GM20000 (cell line): ENCODE measurements around the gene BMS1.
"Not testable (repeated sequence)": the region's sequence is repeated elsewhere in the genome, so short reads cannot be mapped to it uniquely, and the experiment has no call there.

Experiments used
- DNase-seq: peaks from one replicate; pipeline ENCODE4 v3.0.0; 2012; ENCODE audit warnings: low spot score
- CTCF ChIP-seq: IDR thresholded peaks from 2 replicates; pipeline ENCODE4 v1.5.1; 2012; ENCODE audit warnings: mild to moderate bottlenecking, control low read depth; ENCODE audit errors: extremely low read depth, missing control alignments

Gene BMS1

DNA sequence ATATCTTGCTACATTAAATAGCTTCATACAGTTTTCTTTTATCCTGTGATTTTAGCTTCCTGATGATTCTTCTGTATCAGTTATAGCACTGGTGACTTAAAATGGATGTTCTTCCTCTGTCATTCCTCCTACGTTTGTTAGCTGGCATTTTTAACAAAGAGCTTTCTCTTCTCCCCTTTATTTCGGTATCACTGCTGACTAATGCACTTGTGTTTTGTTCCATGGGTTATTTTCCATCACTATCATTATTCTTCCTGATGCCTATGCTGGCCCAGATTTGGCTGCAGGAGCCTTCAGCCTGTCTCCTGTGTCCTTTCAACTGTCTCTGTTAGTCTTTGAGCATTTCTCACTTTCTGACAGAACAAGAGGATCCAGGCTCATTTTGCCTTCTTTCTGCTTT lies 13.1 kb downstream of the BMS1 start:
- DNase-seq = no peak
- TF ChIP-seq CTCF = no peak

GRCh38 chr10:42801135-42801534 lies 18.5 kb downstream of the BMS1 start:
- no peak for TF ChIP-seq CTCF
- no peak for DNase-seq

DNA sequence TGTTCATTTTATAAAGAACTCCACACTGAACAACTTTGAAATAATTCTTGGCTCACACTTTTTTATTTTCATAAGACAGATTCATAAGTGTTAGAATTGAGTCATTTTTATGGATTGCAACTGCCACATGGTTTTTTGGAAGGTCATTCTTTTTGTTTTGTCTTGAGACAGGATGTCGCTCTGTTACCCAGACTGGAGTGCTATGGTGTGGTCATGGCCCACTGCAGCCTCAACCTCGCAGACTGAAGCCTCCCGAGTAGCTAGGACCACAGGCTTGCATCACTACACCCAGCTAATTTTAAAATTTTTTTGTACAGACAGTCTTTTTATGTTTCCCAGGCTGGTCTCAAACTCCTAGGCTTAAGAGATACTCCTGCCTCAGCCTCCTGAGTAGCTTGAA lies 20.3 kb downstream of the BMS1 start:
- TF ChIP-seq CTCF = no peak
- no peak for DNase-seq

DNA sequence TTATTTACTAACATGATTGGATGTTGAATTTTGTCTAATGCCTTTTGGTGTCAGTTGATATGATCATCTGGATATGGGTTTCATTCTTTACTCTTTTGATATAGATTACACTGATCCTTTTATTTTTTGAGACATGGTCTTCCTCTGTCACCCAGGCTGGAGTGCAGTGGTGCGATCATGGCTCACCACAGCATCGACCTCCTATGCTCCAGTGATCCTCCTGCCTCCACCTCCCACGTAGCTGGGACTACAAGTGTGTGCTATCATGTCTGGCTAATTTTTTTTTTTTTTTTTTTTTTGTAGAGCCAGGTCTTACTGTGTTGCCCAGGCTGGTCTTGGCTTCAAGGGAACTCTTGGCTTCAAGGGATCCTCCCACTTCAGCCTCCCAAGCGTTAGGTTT lies 27.1 kb downstream of the BMS1 start:
- no peak for DNase-seq
- no peak for TF ChIP-seq CTCF

DNA sequence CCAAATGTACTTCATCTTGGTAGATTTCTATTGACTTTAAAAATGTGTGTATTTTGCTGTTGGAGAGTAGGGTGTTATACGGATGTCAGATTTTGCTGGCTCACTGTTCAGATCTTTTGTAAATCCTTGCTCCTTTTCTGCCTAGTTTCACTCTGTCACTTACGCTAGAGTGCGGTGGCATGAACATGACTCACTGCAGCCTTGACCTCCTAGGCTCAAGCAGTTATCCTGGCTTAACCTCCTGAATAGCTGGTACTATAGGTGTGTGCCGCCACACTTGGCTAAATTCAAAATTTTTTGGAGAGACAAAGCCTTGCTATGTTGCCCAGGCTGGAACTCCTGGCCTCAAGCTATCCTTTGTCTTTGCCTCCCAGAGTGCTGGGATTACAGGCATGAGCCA lies 29.4 kb downstream of the BMS1 start:
- no peak for DNase-seq
- no peak for TF ChIP-seq CTCF

- DNase-seq = not testable (repeated sequence)
Observed at GRCh38 chr10:42813989-42814687, 31.5 kb downstream of the BMS1 start.

DNA sequence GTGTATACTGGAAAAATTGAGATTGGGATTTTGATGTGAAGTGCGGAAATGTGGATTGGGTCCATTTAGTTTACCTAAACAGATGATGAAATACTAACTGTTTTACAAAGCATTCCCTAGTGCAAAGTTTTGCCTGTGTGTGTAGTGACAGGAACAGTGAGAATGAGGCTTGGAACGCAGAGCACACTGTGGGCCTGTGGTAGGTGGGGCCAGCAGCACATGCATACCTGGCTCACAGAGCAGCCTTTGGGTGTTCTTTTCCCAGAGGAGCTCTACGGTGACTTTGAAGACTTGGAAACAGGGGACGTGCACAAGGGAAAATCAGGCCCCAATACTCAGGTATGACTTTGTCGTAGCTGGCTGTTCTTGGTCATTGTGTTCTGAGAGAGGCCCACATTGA lies 33.7 kb downstream of the BMS1 start:
- DNase-seq = not testable (repeated sequence)

DNA sequence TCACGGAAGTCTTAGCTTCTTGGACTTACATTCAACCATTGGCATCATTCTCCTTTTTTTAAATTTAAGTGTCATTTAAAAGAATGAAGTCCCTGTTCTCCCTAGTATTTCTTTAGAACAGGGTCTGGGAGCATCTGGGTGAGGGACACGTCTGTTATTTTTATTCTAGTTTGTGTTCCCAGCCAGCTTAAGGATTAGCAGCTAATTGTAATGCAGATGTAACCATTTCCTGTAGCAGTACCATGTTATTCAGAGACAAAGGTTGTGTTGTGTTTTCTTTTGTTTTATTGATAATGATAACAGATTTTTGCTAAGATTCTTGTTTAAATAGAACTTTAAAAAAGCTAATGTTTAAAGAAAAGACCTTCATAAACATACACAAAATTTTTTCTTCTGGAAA lies 34.3 kb downstream of the BMS1 start:
- no peak for DNase-seq
- no peak for TF ChIP-seq CTCF

DNA sequence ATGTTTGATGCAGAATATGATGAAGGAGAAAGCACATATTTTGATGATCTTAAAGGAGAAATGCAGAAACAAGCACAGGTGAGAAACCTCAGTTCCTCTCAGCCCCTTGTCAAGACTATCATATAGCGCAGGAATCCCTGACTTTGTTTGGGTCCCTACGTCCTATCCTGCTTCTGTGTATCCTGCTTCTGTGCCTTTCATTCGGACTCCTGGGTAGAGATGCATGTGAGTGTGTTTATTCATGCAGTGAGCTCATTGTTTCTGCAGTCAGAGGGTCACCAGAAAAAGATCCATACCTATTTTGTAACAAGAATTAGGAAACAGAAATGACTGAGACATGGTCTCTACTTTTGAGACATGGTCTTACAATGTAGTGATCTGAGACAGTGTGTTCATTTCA lies 34.8 kb downstream of the BMS1 start:
- not testable (repeated sequence) for DNase-seq

- not testable (repeated sequence) for DNase-seq
Observed at GRCh38 chr10:42826759-42827158, 44.2 kb downstream of the BMS1 start.
